HepG2 (cell line): ENCODE data around the gene DNAJC5. TPM values are rescaled to one million over a fixed set of nuclear protein-coding genes. Genes with fewer than 3 reads are reported as not detected.

ENCODE experiments used
- HDAC2 ChIP-seq: sonication (generic); formaldehyde crosslinking; IDR thresholded peaks from 2 replicates; pipeline ENCODE4 v1.4.0; 2020; ENCODE audit warnings: missing genetic modification reagents
- NCOR1 ChIP-seq: fragments of 200-600 bp; sonication (generic); IDR thresholded peaks from 2 replicates; pipeline ENCODE4 v1.7.0; 2017; ENCODE audit warnings: antibody characterized with exemption, low read length, borderline replicate concordance
- NRL ChIP-seq: sonication (generic); formaldehyde crosslinking; IDR thresholded peaks from 2 replicates; pipeline ENCODE4 v1.5.0; 2020; ENCODE audit warnings: missing genetic modification reagents, mild to moderate bottlenecking, moderate library complexity, borderline replicate concordance
- PLRG1 ChIP-seq: fragments of 450-650 bp; conservative IDR thresholded peaks from 2 replicates; pipeline ENCODE4 v1.6.1; 2016
- SIX1 ChIP-seq: sonication (generic); formaldehyde crosslinking; IDR thresholded peaks from 2 replicates; pipeline ENCODE4 v1.4.0; 2020; ENCODE audit warnings: missing genetic modification reagents, borderline replicate concordance
- SRY ChIP-seq: sonication (generic); formaldehyde crosslinking; IDR thresholded peaks from 2 replicates; pipeline ENCODE4 v1.8.0; 2022; ENCODE audit warnings: mild to moderate bottlenecking, missing genetic modification reagents
- SSRP1 ChIP-seq: IDR thresholded peaks from 2 replicates; pipeline ENCODE4 v1.6.1; 2016; ENCODE audit warnings: control low read depth
- ZNF772 ChIP-seq: sonication (generic); formaldehyde crosslinking; IDR thresholded peaks from 2 replicates; pipeline ENCODE4 v1.5.0; 2020; ENCODE audit warnings: mild to moderate bottlenecking, missing genetic modification reagents
- polyA plus RNA-seq, 8 experiments: library from polyadenylated mRNA; depleted of rRNA in 3 of 8; stranded (reverse) in 7 of 8; unstranded in 1 of 8; fragments of >200 nt; fragmentation: Illumina TruSeq in 4 of 8; extraction: Trizol in 4 of 8; gene quantifications; 2 replicates each; pipeline versions ENCODE4 v1.2.1 to v1.2.3, GENCODE V29; 2011 to 2016; ENCODE audit warnings: low read depth in 4 of 8, missing spikeins in 1 of 8, mixed read lengths in 1 of 8; ENCODE audit not compliant: insufficient read depth in 1 of 8
- total RNA-seq, 5 experiments: library from RNA; depleted of rRNA; stranded (reverse); fragments of >200 nt; fragmentation: Illumina TruSeq; extraction: Trizol; gene quantifications; 2 replicates each; pipeline ENCODE4 v1.2.3, GENCODE V29; 2016; ENCODE audit warnings: low read depth in 1 of 5
- TF ChIP-seq, protein P1 (sequence below): sonication (generic); formaldehyde crosslinking; IDR thresholded peaks from 2 replicates; pipeline ENCODE4 v1.5.0; 2020; ENCODE audit warnings: mild to moderate bottlenecking, missing genetic modification reagents, moderate library complexity
- TF ChIP-seq, protein P2 (sequence below): sonication (generic); formaldehyde crosslinking; IDR thresholded peaks from 2 replicates; pipeline ENCODE4 v1.4.0; 2020; ENCODE audit warnings: missing genetic modification reagents
- TF ChIP-seq, protein P3 (sequence below): sonication (generic); formaldehyde crosslinking; IDR thresholded peaks from 2 replicates; pipeline ENCODE4 v1.4.0; 2020; ENCODE audit warnings: low read depth, missing genetic modification reagents
- TF ChIP-seq, protein P4 (sequence below): sonication (generic); formaldehyde crosslinking; conservative IDR thresholded peaks from 2 replicates; pipeline ENCODE4 v1.4.0; 2020; ENCODE audit warnings: missing genetic modification reagents
- TF ChIP-seq, protein P5 (sequence below): sonication (generic); formaldehyde crosslinking; IDR thresholded peaks from 2 replicates; pipeline ENCODE4 v1.4.0; 2020; ENCODE audit warnings: missing genetic modification reagents
- TF ChIP-seq, protein P6 (sequence below): sonication (generic); formaldehyde crosslinking; IDR thresholded peaks from 2 replicates; pipeline ENCODE4 v1.4.0; 2020; ENCODE audit warnings: mild to moderate bottlenecking, missing genetic modification reagents

DNAJC5 gene
- total and polyA plus RNA-seq, 2 of the 13 experiments (the other 11 are each of a cell fraction or from before 2014, with no cell fraction given) = 42.8 to 64.5 TPM

DNA sequence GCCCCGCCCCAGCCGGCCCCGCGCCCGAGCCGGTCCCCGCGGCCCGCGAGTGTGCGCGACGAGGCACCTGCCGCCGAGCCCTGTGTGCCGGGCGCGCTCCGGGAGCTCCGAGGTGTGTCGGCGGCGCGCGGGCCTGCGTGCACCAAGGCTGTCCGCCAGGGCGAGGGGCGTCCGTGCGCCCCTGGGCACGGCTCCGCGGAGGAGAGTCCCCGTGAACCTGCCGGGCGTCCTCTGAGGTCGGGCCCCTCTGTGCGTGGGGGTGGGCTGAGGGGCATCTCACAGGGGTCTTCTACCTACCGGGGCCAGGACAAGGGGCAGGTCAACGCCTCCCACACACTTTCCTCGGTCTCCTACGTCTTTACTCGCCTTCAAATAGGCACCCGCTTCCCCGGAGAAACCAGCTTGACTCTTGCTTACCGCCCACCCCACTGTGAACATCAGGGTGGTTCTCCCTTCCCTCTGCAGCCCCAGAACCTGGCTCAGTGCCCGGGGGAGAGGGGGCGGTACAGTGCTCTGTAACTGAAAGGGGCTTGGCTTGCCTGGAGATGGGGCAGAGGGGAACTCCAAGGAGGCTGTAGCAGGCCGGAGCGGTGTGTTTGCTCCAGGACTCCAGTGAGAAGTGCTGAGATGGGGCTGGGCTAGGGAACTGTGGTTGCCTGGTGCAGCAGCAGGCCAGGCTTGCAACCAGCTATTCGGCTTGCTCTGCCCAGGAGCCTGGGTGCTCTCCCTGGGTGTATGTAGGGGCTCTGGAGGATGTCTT, 84.8 kb downstream of the DNAJC5 start, which contains the start of gene SAMD10 (continued):
- TF ChIP-seq, protein P1, sequence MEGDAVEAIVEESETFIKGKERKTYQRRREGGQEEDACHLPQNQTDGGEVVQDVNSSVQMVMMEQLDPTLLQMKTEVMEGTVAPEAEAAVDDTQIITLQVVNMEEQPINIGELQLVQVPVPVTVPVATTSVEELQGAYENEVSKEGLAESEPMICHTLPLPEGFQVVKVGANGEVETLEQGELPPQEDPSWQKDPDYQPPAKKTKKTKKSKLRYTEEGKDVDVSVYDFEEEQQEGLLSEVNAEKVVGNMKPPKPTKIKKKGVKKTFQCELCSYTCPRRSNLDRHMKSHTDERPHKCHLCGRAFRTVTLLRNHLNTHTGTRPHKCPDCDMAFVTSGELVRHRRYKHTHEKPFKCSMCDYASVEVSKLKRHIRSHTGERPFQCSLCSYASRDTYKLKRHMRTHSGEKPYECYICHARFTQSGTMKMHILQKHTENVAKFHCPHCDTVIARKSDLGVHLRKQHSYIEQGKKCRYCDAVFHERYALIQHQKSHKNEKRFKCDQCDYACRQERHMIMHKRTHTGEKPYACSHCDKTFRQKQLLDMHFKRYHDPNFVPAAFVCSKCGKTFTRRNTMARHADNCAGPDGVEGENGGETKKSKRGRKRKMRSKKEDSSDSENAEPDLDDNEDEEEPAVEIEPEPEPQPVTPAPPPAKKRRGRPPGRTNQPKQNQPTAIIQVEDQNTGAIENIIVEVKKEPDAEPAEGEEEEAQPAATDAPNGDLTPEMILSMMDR (CRISPR knock-in tag) = peak; percentile 44
- TF ChIP-seq, protein P2, sequence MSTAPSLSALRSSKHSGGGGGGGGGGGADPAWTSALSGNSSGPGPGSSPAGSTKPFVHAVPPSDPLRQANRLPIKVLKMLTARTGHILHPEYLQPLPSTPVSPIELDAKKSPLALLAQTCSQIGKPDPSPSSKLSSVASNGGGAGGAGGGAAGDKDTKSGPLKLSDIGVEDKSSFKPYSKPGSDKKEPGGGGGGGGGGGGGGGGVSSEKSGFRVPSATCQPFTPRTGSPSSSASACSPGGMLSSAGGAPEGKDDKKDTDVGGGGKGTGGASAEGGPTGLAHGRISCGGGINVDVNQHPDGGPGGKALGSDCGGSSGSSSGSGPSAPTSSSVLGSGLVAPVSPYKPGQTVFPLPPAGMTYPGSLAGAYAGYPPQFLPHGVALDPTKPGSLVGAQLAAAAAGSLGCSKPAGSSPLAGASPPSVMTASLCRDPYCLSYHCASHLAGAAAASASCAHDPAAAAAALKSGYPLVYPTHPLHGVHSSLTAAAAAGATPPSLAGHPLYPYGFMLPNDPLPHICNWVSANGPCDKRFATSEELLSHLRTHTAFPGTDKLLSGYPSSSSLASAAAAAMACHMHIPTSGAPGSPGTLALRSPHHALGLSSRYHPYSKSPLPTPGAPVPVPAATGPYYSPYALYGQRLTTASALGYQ = 0 out of 2 replicates have a peak, but pooled peaks have one; percentile 17
- TF ChIP-seq, protein P3, sequence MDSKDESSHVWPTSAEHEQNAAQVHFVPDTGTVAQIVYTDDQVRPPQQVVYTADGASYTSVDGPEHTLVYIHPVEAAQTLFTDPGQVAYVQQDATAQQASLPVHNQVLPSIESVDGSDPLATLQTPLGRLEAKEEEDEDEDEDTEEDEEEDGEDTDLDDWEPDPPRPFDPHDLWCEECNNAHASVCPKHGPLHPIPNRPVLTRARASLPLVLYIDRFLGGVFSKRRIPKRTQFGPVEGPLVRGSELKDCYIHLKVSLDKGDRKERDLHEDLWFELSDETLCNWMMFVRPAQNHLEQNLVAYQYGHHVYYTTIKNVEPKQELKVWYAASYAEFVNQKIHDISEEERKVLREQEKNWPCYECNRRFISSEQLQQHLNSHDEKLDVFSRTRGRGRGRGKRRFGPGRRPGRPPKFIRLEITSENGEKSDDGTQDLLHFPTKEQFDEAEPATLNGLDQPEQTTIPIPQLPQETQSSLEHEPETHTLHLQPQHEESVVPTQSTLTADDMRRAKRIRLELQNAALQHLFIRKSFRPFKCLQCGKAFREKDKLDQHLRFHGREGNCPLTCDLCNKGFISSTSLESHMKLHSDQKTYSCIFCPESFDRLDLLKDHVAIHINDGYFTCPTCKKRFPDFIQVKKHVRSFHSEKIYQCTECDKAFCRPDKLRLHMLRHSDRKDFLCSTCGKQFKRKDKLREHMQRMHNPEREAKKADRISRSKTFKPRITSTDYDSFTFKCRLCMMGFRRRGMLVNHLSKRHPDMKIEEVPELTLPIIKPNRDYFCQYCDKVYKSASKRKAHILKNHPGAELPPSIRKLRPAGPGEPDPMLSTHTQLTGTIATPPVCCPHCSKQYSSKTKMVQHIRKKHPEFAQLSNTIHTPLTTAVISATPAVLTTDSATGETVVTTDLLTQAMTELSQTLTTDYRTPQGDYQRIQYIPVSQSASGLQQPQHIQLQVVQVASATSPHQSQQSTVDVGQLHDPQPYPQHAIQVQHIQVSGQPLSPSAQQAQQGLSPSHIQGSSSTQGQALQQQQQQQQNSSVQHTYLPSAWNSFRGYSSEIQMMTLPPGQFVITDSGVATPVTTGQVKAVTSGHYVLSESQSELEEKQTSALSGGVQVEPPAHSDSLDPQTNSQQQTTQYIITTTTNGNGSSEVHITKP (CRISPR knock-in tag) = no peak
- TF ChIP-seq PLRG1 = no peak
- TF ChIP-seq NCOR1 = no peak
- peak; percentile 89; the same call in 1 of the 2 replicates for TF ChIP-seq NRL (CRISPR knock-in tag)
- TF ChIP-seq, protein P4, sequence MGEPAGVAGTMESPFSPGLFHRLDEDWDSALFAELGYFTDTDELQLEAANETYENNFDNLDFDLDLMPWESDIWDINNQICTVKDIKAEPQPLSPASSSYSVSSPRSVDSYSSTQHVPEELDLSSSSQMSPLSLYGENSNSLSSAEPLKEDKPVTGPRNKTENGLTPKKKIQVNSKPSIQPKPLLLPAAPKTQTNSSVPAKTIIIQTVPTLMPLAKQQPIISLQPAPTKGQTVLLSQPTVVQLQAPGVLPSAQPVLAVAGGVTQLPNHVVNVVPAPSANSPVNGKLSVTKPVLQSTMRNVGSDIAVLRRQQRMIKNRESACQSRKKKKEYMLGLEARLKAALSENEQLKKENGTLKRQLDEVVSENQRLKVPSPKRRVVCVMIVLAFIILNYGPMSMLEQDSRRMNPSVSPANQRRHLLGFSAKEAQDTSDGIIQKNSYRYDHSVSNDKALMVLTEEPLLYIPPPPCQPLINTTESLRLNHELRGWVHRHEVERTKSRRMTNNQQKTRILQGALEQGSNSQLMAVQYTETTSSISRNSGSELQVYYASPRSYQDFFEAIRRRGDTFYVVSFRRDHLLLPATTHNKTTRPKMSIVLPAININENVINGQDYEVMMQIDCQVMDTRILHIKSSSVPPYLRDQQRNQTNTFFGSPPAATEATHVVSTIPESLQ = 0 out of 2 replicates have a peak, but pooled peaks have one; percentile 46
- peak; percentile 62 for TF ChIP-seq HDAC2 (CRISPR knock-in tag)
- TF ChIP-seq, protein P5, sequence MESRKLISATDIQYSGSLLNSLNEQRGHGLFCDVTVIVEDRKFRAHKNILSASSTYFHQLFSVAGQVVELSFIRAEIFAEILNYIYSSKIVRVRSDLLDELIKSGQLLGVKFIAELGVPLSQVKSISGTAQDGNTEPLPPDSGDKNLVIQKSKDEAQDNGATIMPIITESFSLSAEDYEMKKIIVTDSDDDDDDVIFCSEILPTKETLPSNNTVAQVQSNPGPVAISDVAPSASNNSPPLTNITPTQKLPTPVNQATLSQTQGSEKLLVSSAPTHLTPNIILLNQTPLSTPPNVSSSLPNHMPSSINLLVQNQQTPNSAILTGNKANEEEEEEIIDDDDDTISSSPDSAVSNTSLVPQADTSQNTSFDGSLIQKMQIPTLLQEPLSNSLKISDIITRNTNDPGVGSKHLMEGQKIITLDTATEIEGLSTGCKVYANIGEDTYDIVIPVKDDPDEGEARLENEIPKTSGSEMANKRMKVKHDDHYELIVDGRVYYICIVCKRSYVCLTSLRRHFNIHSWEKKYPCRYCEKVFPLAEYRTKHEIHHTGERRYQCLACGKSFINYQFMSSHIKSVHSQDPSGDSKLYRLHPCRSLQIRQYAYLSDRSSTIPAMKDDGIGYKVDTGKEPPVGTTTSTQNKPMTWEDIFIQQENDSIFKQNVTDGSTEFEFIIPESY = peak; percentile 4; the same call in 1 of the 2 replicates
- TF ChIP-seq SSRP1 = 0 out of 2 replicates have a peak, but pooled peaks have one; percentile 9
- TF ChIP-seq ZNF772 (CRISPR knock-in tag) = peak; percentile 50; the same call in 1 of the 2 replicates
- TF ChIP-seq SRY (CRISPR knock-in tag) = peak; percentile 78; the same call in 1 of the 2 replicates
- TF ChIP-seq, protein P6, sequence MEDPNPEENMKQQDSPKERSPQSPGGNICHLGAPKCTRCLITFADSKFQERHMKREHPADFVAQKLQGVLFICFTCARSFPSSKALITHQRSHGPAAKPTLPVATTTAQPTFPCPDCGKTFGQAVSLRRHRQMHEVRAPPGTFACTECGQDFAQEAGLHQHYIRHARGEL (CRISPR knock-in tag) = 0 out of 2 replicates have a peak, but pooled peaks have one; percentile 73
- TF ChIP-seq SIX1 = no peak
